Mesenchymal stem cell (in vitro differentiated cells and primary cell): Measurements from ENCODE around the gene GTPBP3.

Experiments used
- DNase-seq: peaks from one replicate; pipeline ENCODE4 v3.0.0-alpha.2; 2013
- H2AFZ ChIP-seq: one replicate; pipeline ENCODE4 v1.6.1; 2013; ENCODE audit warnings: low read depth, mild to moderate bottlenecking, control low read depth, inconsistent platforms, low read length, moderate library complexity
- H2AK5ac ChIP-seq: 2 replicates; pipeline ENCODE4 v1.6.1; 2013; ENCODE audit warnings: low read length, moderate library complexity, mild to moderate bottlenecking, inconsistent platforms; ENCODE audit not compliant: severe bottlenecking
- H2BK120ac ChIP-seq: one replicate; pipeline ENCODE4 v1.6.1; 2013; ENCODE audit warnings: low read depth, mild to moderate bottlenecking, inconsistent platforms, low read length, moderate library complexity
- H2BK12ac ChIP-seq, 2 experiments: one replicate each; pipeline ENCODE4 v1.6.1; 2013; ENCODE audit warnings: inconsistent platforms in 2 of 2, low read length in 2 of 2, mild to moderate bottlenecking in 2 of 2, moderate library complexity in 2 of 2, control low read depth in 1 of 2
- H2BK15ac ChIP-seq: one replicate; pipeline ENCODE4 v1.6.1; 2013; ENCODE audit warnings: mild to moderate bottlenecking, low read depth, inconsistent platforms; ENCODE audit not compliant: poor library complexity, severe bottlenecking
- H2BK5ac ChIP-seq: 2 replicates; pipeline ENCODE4 v1.6.1; 2013; ENCODE audit warnings: low read depth, mild to moderate bottlenecking, low read length, control low read depth, inconsistent platforms; ENCODE audit not compliant: poor library complexity, severe bottlenecking
- H3K14ac ChIP-seq, 2 experiments: one replicate each; pipeline ENCODE4 v1.6.1; 2013; ENCODE audit warnings: inconsistent platforms in 2 of 2, low read length in 2 of 2, control low read depth in 1 of 2, mild to moderate bottlenecking in 1 of 2, moderate library complexity in 1 of 2
- H3K18ac ChIP-seq, 2 experiments: one replicate each; pipeline ENCODE4 v1.6.1; 2013; ENCODE audit warnings: inconsistent platforms in 2 of 2, low read length in 2 of 2, control low read depth in 1 of 2, low read depth in 1 of 2, mild to moderate bottlenecking in 1 of 2
- H3K23ac ChIP-seq, 2 experiments: one replicate each; pipeline ENCODE4 v1.6.1; 2013; ENCODE audit warnings: inconsistent platforms in 2 of 2, low read length in 2 of 2, mild to moderate bottlenecking in 2 of 2, moderate library complexity in 2 of 2, control low read depth in 1 of 2
- H3K27ac ChIP-seq: 2 replicates; pipeline ENCODE4 v1.5.1; 2013; ENCODE audit warnings: mild to moderate bottlenecking, moderate library complexity, low read length, control low read depth, inconsistent platforms; ENCODE audit not compliant: poor library complexity, severe bottlenecking
- H3K27me3 ChIP-seq, 2 experiments: 2 replicates each; pipeline versions ENCODE4 v1.6.1 to v1.7.0; 2013; ENCODE audit warnings: low read length in 2 of 2, mild to moderate bottlenecking in 2 of 2, moderate library complexity in 2 of 2, control low read depth in 1 of 2, inconsistent platforms in 1 of 2; ENCODE audit not compliant: control insufficient read depth in 1 of 2, insufficient read depth in 1 of 2
- H3K36me3 ChIP-seq, 2 experiments: 2 replicates each; pipeline versions ENCODE4 v1.6.1 to v1.7.0; 2013; ENCODE audit warnings: low read length in 2 of 2, control low read depth in 1 of 2, inconsistent platforms in 1 of 2, low read depth in 1 of 2, mild to moderate bottlenecking in 1 of 2; ENCODE audit not compliant: insufficient read depth in 2 of 2, control insufficient read depth in 1 of 2
- H3K4ac ChIP-seq, 2 experiments: one replicate each; pipeline ENCODE4 v1.6.1; 2013; ENCODE audit warnings: inconsistent platforms in 2 of 2, low read length in 2 of 2, mild to moderate bottlenecking in 2 of 2, moderate library complexity in 2 of 2, control low read depth in 1 of 2, low read depth in 1 of 2
- H3K4me1 ChIP-seq: 2 replicates; pipeline ENCODE4 v1.6.1; 2013; ENCODE audit warnings: low read depth, low read length, control low read depth; ENCODE audit not compliant: control insufficient read depth, insufficient read depth
- H3K4me2 ChIP-seq: 2 replicates; pipeline ENCODE4 v1.6.1; 2013; ENCODE audit warnings: low read length, mild to moderate bottlenecking, inconsistent platforms; ENCODE audit not compliant: poor library complexity, severe bottlenecking
- H3K4me3 ChIP-seq, 2 experiments: 2 replicates each; pipeline versions ENCODE4 v1.5.1 to v1.7.0; 2013; ENCODE audit warnings: low read length in 2 of 2, mild to moderate bottlenecking in 2 of 2, control low read depth in 1 of 2, low read depth in 1 of 2; ENCODE audit not compliant: insufficient read depth in 1 of 2
- H3K79me1 ChIP-seq: replicated peaks from 2 replicates; pipeline ENCODE4 v1.6.1; 2013; ENCODE audit warnings: mild to moderate bottlenecking, control low read depth, low read length, inconsistent platforms; ENCODE audit not compliant: poor library complexity, severe bottlenecking
- H3K9ac ChIP-seq: 2 replicates; pipeline ENCODE4 v1.7.0; 2013; ENCODE audit warnings: mild to moderate bottlenecking, low read length, moderate library complexity
- H3K9me3 ChIP-seq: 2 replicates; pipeline ENCODE4 v1.7.0; 2013; ENCODE audit warnings: mild to moderate bottlenecking, low read length; ENCODE audit not compliant: control insufficient read depth
- H4K8ac ChIP-seq: one replicate; pipeline ENCODE4 v1.6.1; 2013; ENCODE audit warnings: inconsistent platforms, mild to moderate bottlenecking, low read length, moderate library complexity
- H4K91ac ChIP-seq: one replicate; pipeline ENCODE4 v1.6.1; 2013; ENCODE audit warnings: mild to moderate bottlenecking, low read length, inconsistent platforms
- WGBS: methylation state at CpG from one replicate; pipeline ENCODE4 v1.1.7; 2013; ENCODE audit warnings: mixed read lengths; 5-methylcytosine and 5-hydroxymethylcytosine counted together

Gene GTPBP3

DNA sequence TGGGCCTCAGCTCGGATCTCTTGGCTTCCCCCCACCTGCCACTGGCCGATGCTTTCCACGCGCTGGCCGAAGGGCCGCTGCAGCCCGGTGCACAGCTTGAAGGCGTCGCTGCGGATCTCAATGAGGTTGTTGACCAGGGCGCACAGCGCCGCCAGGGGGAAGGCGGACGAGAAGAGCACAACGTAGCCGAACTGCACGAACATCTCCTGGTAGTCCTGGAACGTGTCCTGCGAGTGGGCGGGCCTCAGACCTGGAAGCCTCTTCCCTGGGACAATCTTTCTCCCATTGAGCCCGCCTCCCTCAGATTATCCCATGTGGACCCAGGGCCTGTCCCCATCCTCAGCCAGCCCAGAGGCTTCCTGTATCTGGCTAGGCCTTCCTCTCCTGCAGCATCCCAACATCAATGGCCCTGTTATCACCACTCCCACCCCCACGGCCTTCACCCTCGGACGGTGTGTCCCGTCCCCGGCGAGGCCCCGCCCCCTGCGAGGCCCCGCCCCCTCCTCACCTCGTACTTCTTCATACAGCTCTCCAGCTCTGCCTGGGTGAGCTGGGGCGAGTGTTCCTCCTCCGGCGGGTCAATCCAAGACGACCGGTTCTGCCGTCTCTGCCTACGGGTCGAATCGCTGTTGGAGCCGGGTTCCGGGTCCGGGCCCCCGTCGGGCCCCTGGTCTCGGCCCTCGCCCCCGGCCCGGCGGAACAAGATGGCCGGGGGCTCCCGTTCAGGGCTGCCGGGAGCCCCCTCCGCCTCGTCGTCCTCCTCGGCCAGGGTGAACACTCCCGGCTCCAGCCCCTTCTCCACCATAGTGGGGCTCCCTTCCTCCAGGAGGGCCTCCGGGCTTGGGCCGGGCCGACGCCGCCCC is 9.5 kb upstream of the GTPBP3 start:
- Histone ChIP-seq H3K4me1 (peaks cover 38% of the 10 kb centered on the region), H3K18ac (peak overlapping the region in 1 of 2 experiments; percentile 28), H3K4me2 (peak overlapping the region; percentile 85), H3K36me3 (peaks cover 19 to 49% of the 10 kb centered on the region in 2 experiments), H2BK15ac (no peak overlapping the region), H2AFZ (no peak overlapping the region), H3K9me3 (no peaks in the 10 kb centered on the region), H2BK12ac (no peak overlapping the region), H4K8ac (peak overlapping the region; percentile 19), H3K4ac (no peak overlapping the region), H2BK120ac (peak overlapping the region; percentile 24), H3K27me3 (no peaks in the 10 kb centered on the region), H3K14ac (no peak overlapping the region), H3K9ac (no peak overlapping the region), H2BK5ac (no peak overlapping the region), H4K91ac (no peak overlapping the region), H3K27ac (no peak overlapping the region), H3K4me3 (peak overlapping the region in 1 of 2 experiments; percentile 40), H2AK5ac (no peak overlapping the region), H3K23ac (no peak overlapping the region), H3K79me1 (peaks cover 7% of the 10 kb centered on the region)
- DNase-seq = peak; percentile 87
- 13% methylated on average over 48 of the region's 64 CpGs for WGBS

DNA sequence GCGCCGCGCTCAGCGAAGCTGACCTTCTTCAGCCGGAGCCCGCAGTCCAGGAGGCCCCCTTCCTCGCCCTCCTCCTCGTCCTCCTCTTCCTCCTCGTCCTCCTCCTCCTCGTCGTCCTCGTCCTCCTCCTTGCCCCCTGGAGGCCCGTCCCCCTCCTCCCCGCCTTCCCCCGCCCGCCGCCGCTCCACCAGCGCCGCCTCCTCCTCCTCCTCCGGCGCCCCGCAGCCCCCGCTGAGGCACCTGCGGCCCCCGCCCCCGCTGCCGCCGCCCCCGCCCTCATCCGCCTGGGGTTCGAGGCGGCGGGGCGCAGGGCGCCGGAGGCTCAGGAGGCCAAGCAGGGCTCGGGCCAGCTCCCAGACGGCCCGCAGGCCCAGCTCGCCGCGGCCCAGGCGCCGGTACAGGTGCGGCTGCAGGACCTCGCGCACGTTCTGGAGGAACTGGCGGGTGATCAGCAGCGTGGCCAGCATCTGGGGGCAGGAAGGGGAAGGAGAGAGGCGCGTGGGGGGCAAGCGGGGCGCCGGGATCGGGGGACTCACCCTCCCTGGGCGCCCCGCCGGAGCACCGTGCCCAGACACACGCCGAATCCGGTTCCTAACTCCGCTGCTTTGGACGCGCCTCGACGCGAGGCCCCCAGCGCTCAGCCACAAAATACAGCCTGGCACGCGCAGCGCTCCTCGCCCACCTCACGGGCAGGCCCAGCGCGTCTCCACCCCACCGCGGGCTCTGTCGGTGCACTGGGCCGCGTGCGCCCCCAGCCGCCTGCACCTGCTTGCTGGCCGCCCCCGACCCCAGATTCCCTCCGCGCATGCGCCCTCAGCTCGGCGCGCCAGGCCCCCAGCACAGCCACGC is 8.6 kb upstream of the GTPBP3 start:
- 23% methylated on average over 58 of the region's 94 CpGs for WGBS
- no peak overlapping the region for H3K4ac ChIP-seq
- H2AFZ ChIP-seq = no peak overlapping the region
- H2BK120ac ChIP-seq = no peak overlapping the region
- H3K9me3 ChIP-seq = no peaks in the 10 kb centered on the region
- no peaks in the 10 kb centered on the region for H3K27me3 ChIP-seq
- no peak overlapping the region for H4K91ac ChIP-seq
- H3K4me1 ChIP-seq = peaks cover 43% of the 10 kb centered on the region
- peak overlapping the region in 1 of 2 experiments; percentile 40 for H3K4me3 ChIP-seq
- peak overlapping the region; percentile 14 to 28 for H3K18ac ChIP-seq
- H3K14ac ChIP-seq = peak overlapping the region in 1 of 2 experiments; percentile 22
- peak overlapping the region in 1 of 2 experiments; percentile 48 for H2BK12ac ChIP-seq
- no peak overlapping the region for H2BK15ac ChIP-seq
- H2BK5ac ChIP-seq = no peak overlapping the region
- H2AK5ac ChIP-seq = no peak overlapping the region
- H3K23ac ChIP-seq = peak overlapping the region in 1 of 2 experiments; percentile 18
- no peak overlapping the region for H3K27ac ChIP-seq
- H3K9ac ChIP-seq = no peak overlapping the region
- peaks cover 23 to 55% of the 10 kb centered on the region in 2 experiments for H3K36me3 ChIP-seq
- peak overlapping the region; percentile 19 for H4K8ac ChIP-seq
- no peak for DNase-seq
- peak overlapping the region; percentile 85 for H3K4me2 ChIP-seq
- H3K79me1 ChIP-seq = peaks cover 11% of the 10 kb centered on the region

DNA sequence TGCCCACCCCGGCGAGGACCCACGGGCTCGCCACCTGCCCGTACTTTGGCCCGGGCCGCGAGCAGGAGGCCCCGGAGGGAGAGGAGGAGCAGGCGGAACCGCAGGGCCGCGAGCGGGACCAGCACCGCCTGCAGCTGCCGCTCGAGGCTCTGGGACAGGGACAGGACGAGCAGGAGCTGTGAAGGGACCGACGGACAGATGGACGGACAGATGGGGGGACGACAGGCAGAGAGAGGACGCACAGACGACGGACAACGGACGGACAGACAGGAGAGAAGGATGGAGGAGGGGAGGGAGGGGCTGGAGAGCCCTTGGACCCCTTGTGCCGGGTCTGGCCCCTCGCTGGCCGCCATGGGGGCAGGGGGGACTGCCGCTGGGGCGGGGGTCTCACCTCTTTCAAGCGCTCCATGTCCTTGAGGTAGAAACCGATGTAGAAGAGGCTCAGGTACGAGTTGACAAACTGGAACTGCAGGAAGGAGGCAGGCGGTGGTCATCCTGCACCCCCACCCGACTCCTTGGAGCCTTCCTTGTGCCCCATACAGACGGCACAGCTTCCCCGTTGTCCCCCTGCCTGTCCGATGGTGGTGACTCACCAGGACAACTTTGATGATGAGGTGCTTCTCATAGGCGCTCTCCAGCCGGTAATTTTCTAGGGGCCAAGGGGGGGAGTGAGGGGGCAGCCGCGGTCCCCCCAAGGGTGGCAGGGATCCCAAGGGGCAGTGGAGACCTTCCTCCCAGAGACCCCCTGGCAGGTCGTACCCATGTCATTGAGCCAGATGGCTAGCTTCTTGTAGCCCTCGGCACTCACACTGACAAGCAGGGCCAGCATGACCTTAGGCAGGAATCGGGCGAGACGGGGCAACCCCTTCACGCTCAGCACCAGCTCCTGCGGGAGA is 7.7 kb upstream of the GTPBP3 start:
- no peak overlapping the region for H2BK15ac ChIP-seq
- no peak overlapping the region for H3K4me2 ChIP-seq
- peak overlapping the region in 1 of 2 experiments; percentile 14 for H3K18ac ChIP-seq
- no peak for DNase-seq
- H2AK5ac ChIP-seq = no peak overlapping the region
- H2BK120ac ChIP-seq = no peak overlapping the region
- peaks cover 23 to 46% of the 10 kb centered on the region in 2 experiments for H3K36me3 ChIP-seq
- H2BK5ac ChIP-seq = no peak overlapping the region
- H2BK12ac ChIP-seq = no peak overlapping the region
- no peak overlapping the region for H3K9ac ChIP-seq
- H3K4ac ChIP-seq = no peak overlapping the region
- peak overlapping the region in 1 of 2 experiments; percentile 22 for H3K14ac ChIP-seq
- H3K9me3 ChIP-seq = no peaks in the 10 kb centered on the region
- H3K23ac ChIP-seq = no peak overlapping the region
- H4K91ac ChIP-seq = no peak overlapping the region
- H3K4me1 ChIP-seq = peaks cover 48% of the 10 kb centered on the region
- no peak overlapping the region for H2AFZ ChIP-seq
- H4K8ac ChIP-seq = no peak overlapping the region
- no peak overlapping the region for H3K4me3 ChIP-seq
- peaks cover 10% of the 10 kb centered on the region for H3K79me1 ChIP-seq
- 86% methylated on average over 51 of the region's 51 CpGs for WGBS
- H3K27me3 ChIP-seq = no peaks in the 10 kb centered on the region
- H3K27ac ChIP-seq = no peak overlapping the region
